ENCODE results near the gene BRD3. TPM values are rescaled to one million over a fixed set of nuclear protein-coding genes. Genes with fewer than 3 reads are reported as not detected.

The BRD3 gene
- total and polyA plus RNA-seq, 2 of the 8 experiments (the other 6 are each of a cell fraction or from before 2014, with no cell fraction given), result 31.0 to 82.7 TPM

DNA sequence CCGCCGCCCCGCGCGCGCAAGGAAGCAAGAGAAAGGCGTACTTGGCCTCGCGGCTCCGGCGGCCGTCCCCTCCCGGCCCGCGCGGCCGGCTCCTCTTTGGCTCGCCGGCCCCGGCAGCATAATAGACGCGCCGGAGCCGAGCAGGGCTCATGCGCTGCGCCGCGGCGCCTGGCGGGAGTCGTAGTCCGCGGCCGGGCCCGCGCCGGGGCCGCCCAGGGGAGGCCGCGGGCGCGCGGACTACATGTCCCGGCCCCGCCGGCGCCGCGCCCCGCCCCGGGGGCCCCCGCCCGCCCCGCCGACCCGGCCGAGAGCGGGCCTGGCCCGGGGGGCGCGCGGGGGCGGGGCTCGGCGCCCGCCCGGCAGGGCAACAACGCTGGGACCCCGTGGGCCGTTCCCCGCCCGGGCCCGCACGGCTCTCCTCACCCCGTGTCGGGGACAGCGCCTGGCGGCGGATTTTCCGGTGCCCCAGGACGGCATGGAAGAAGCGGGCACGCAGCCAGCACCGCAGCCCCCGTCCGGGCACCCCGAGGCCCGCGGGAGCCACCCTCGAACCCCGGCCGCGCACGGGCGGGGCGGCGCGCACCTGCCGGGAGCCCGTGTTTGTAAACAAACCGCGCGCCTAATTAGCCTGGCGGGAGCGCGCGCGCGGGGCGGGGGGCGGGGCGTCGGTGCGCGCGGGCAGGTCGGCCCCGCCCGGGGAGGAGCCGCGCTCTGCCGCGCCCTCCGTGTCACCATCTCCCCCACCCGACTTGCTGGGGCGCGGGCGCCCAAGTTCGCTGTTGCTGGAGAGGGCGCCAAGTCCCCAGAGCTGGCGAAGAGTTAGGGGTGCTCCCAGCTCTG is at the start of gene BRD3 (continued):
- TF ChIP-seq PHF8 (conservative IDR thresholded peaks at IDR 0.05; ENCODE audit: low read depth, low read length) (peak; percentile 47; the same call in 1 of the 2 replicates), TEAD4 (IDR thresholded peaks at IDR 0.05; ENCODE audit: low read depth, low read length) (no peak), YY1 (IDR thresholded peaks at IDR 0.05; ENCODE audit: low read depth, low read length) (no peak), TBP (IDR thresholded peaks at IDR 0.05; ENCODE audit: low read depth, low read length) (peak; percentile 56; the same call in 1 of the 2 replicates), SP1 (IDR thresholded peaks at IDR 0.05; ENCODE audit: low read depth, low read length) (no peak), TAF7 (optimal IDR thresholded peaks at IDR 0.05; ENCODE audit: borderline replicate concordance, low read depth, low read length) (peak; percentile 82), KDM4A (IDR thresholded peaks at IDR 0.05; ENCODE audit: low read depth, low read length, severe bottlenecking) (peak; percentile 38), MAFK (IDR thresholded peaks at IDR 0.05; ENCODE audit: low read depth, low read length) (no peak), POU5F1 (IDR thresholded peaks at IDR 0.05; ENCODE audit: low read depth, low read length) (no peak), EZH2 (IDR thresholded peaks at IDR 0.05; ENCODE audit: low read depth, low read length, severe bottlenecking) (no peak), HDAC6 (IDR thresholded peaks at IDR 0.05; ENCODE audit: low read depth, low read length) (no peak), TAF1 (IDR thresholded peaks at IDR 0.05; ENCODE audit: low read depth, low read length) (peak; percentile 84), CHD2 (IDR thresholded peaks at IDR 0.05; ENCODE audit: low read length) (no peak), SUZ12 (IDR thresholded peaks at IDR 0.05; ENCODE audit: low read length) (no peak), BACH1 (IDR thresholded peaks at IDR 0.05; ENCODE audit: low read length) (no peak), SRF (IDR thresholded peaks at IDR 0.05; ENCODE audit: low read depth, low read length) (no peak), POLR2AphosphoS5 (IDR thresholded peaks at IDR 0.05; ENCODE audit: low read depth, low read length) (peak; percentile 88), NANOG (IDR thresholded peaks at IDR 0.05; ENCODE audit: insufficient read depth, low read depth, low read length, poor library complexity, severe bottlenecking) (no peak)
- TF ChIP-seq, protein P1, sequence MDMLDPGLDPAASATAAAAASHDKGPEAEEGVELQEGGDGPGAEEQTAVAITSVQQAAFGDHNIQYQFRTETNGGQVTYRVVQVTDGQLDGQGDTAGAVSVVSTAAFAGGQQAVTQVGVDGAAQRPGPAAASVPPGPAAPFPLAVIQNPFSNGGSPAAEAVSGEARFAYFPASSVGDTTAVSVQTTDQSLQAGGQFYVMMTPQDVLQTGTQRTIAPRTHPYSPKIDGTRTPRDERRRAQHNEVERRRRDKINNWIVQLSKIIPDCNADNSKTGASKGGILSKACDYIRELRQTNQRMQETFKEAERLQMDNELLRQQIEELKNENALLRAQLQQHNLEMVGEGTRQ (IDR thresholded peaks at IDR 0.05; ENCODE audit: low read length), result no peak
- TF ChIP-seq, protein P2, sequence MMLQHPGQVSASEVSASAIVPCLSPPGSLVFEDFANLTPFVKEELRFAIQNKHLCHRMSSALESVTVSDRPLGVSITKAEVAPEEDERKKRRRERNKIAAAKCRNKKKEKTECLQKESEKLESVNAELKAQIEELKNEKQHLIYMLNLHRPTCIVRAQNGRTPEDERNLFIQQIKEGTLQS (IDR thresholded peaks at IDR 0.05; ENCODE audit: insufficient read depth, low read depth, low read length), result no peak
